ENCODE data around the gene FGG.

FGG gene

GRCh38 chr4:154585369-154586018 is 27.0 kb downstream of the FGG start:
- no peak for DNase-seq (ENCODE audit: low spot score)

GRCh38 chr4:154584259-154584658 is 28.2 kb downstream of the FGG start:
- no peak for DNase-seq (ENCODE audit: low spot score)

GRCh38 chr4:154583677-154584076 is 28.8 kb downstream of the FGG start:
- DNase-seq (ENCODE audit: low spot score) = no peak

- DNase-seq (ENCODE audit: low spot score) = no peak
Observed at GRCh38 chr4:154583230-154583629, 29.2 kb downstream of the FGG start.

- DNase-seq (ENCODE audit: low spot score) = no peak
Observed at GRCh38 chr4:154582723-154583122, 29.7 kb downstream of the FGG start.

GRCh38 chr4:154579927-154580326 is 32.5 kb downstream of the FGG start:
- DNase-seq (ENCODE audit: low spot score) = no peak

- no peak for DNase-seq (ENCODE audit: low spot score)
Observed at GRCh38 chr4:154578919-154579318, 33.5 kb downstream of the FGG start.

- no peak for DNase-seq (ENCODE audit: low spot score)
Observed at GRCh38 chr4:154577324-154577723, 35.1 kb downstream of the FGG start.

GRCh38 chr4:154574311-154574710 is 38.1 kb downstream of the FGG start:
- no peak for DNase-seq (ENCODE audit: low spot score)

- no peak for DNase-seq (ENCODE audit: low spot score)
Observed at GRCh38 chr4:154573190-154573870, 39.1 kb downstream of the FGG start.

- DNase-seq (ENCODE audit: low spot score) = no peak
Observed at GRCh38 chr4:154569584-154569983, 42.9 kb downstream of the FGG start.

GRCh38 chr4:154569028-154569427 is 43.4 kb downstream of the FGG start:
- DNase-seq (ENCODE audit: low spot score) = no peak

GRCh38 chr4:154566639-154567204 is 45.7 kb downstream of the FGG start:
- no peak for DNase-seq (ENCODE audit: low spot score)

GRCh38 chr4:154565704-154566103 is 46.8 kb downstream of the FGG start:
- DNase-seq (ENCODE audit: low spot score) = no peak

GRCh38 chr4:154564311-154564710 is 48.1 kb downstream of the FGG start:
- DNase-seq (ENCODE audit: low spot score) = no peak

- no peak for DNase-seq (ENCODE audit: low spot score)
Observed at GRCh38 chr4:154562697-154563254, 49.7 kb downstream of the FGG start, which contains the start of gene FGB. Gene FGB, plus strand, starts transcription at chr4:154563011. Its CDS starts 8 bp downstream, at chr4:154563019.

GRCh38 chr4:154560824-154561231 is 51.6 kb downstream of the FGG start:
- DNase-seq (ENCODE audit: low spot score) = no peak

- no peak for DNase-seq (ENCODE audit: low spot score)
Observed at GRCh38 chr4:154560419-154560801, 52.0 kb downstream of the FGG start.

- peak; percentile 37 for DNase-seq (ENCODE audit: low spot score)
Observed at GRCh38 chr4:154559494-154560418, 52.7 kb downstream of the FGG start.

- no peak for DNase-seq (ENCODE audit: low spot score)
Observed at GRCh38 chr4:154559141-154559493, 53.3 kb downstream of the FGG start.

All from hematopoietic multipotent progenitor cell treated with erythropoietin and hydrocortisone succinate and interleukin-3 and kit ligand, for 15 days (in vitro differentiated cells).